ENCODE measurements around the gene SPACA7. TPM values are rescaled to one million over a fixed set of nuclear protein-coding genes. Genes with fewer than 3 reads are reported as not detected.

Gene SPACA7
- total and polyA plus RNA-seq, 10 of the 15 experiments (the other 5 are each of a cell fraction or from before 2014, with no cell fraction given), result not detected

- CTCF ChIA-PET, result interaction anchor here (0.8 kb wide), 1 partner anchor 9 kb away, joined by 3 read pairs; no protein-coding TSS in a partner anchor
- Histone ChIP-seq H3K27me3 (replicated peaks in 1 of 2; ENCODE audit: control insufficient read depth in 2 of 2, insufficient read depth in 2 of 2, low read length in 1 of 2) (no peaks in the 10 kb centered on the region), H3K36me3 (ENCODE audit: control insufficient read depth in 2 of 2, insufficient read depth in 2 of 2, low read length in 1 of 2) (no peaks in the 10 kb centered on the region), H3K4me2 (ENCODE audit: control insufficient read depth, insufficient read depth) (no peak overlapping the region), H2AFZ (ENCODE audit: control insufficient read depth, low read depth, low read length) (no peak overlapping the region), H3K27ac (ENCODE audit: control insufficient read depth, insufficient read depth) (no peak overlapping the region), H3K4me1 (ENCODE audit: control insufficient read depth, insufficient read depth, low read length) (no peaks in the 10 kb centered on the region), H3K9ac (ENCODE audit: control insufficient read depth, insufficient read depth, low read length) (no peak overlapping the region), H3K79me2 (ENCODE audit: control insufficient read depth, insufficient read depth, low read length) (no peaks in the 10 kb centered on the region), H3K9me3 (replicated peaks; ENCODE audit: control insufficient read depth, insufficient read depth, low read length) (no peaks in the 10 kb centered on the region), H4K20me1 (ENCODE audit: control insufficient read depth, insufficient read depth) (no peaks in the 10 kb centered on the region), H3K4me3 (no peak overlapping the region)
- BruUV-seq (replicated peaks), result no TSS peak
- intact Hi-C loops (cut with micrococcal nuclease; ENCODE audit: unreplicated experiment), result no loop called here
- in situ Hi-C loops (cut with MboI), result no loop called here
- RAD21 ChIA-PET (ENCODE audit: unreplicated experiment), result no interaction called here
- WGBS (ENCODE audit: insufficient coverage, insufficient replicate concordance, low lambda C conversion rate, missing lambda C conversion rate), result 83% methylated on average over 9 of the region's 9 CpGs
- no peak for ATAC-seq
- TF ChIP-seq ELK1 (IDR thresholded peaks at IDR 0.05; ENCODE audit: low read depth, low read length) (no peak), BCLAF1 (IDR thresholded peaks at IDR 0.05) (no peak), LARP7 (IDR thresholded peaks at IDR 0.05) (no peak), MLLT1 (IDR thresholded peaks at IDR 0.05) (no peak), SKIL (IDR thresholded peaks at IDR 0.05; ENCODE audit: low read depth, poor library complexity, severe bottlenecking) (no peak), NR2F1 (conservative IDR thresholded peaks at IDR 0.05) (no peak), CHD1 (IDR thresholded peaks at IDR 0.05; ENCODE audit: low read depth, low read length) (no peak), EGR1 (IDR thresholded peaks at IDR 0.05; ENCODE audit: borderline replicate concordance in 1 of 2, low read depth in 2 of 2, low read length in 2 of 2) (no peak), MEF2B (IDR thresholded peaks at IDR 0.05; ENCODE audit: partially characterized antibody, poor library complexity, severe bottlenecking) (no peak), NR2C1 (IDR thresholded peaks at IDR 0.05) (no peak), STAT1 (conservative IDR thresholded peaks at IDR 0.05) (no peak), SIX5 (IDR thresholded peaks at IDR 0.05; ENCODE audit: low read depth, low read length, severe bottlenecking) (no peak)
- SMC1A ChIA-PET (ENCODE audit: uncharacterized antibody, unreplicated experiment), result no interaction called here
- no peak for DNase-seq (ENCODE audit: low read depth, low spot score)
- FAIRE-seq, result no peak
- POLR2A ChIA-PET, result no interaction called here
Measured at GRCh38 chr13:112477070-112477619, 101.0 kb downstream of the SPACA7 start.
